GM12892 (cell line): Measurements from ENCODE around the gene TFF2.

Source experiments
- POLR2A ChIP-seq: IDR thresholded peaks from 2 replicates; pipeline ENCODE4 v1.6.1; 2011; ENCODE audit warnings: low read depth, low read length, control low read depth
- POLR2AphosphoS5 ChIP-seq: IDR thresholded peaks from 2 replicates; pipeline ENCODE4 v1.6.1; 2011; ENCODE audit warnings: low read depth, low read length, control low read depth

GRCh38 chr21:42309753-42310213 lies 41.0 kb downstream of the TFF2 start:
- TF ChIP-seq POLR2A, result no peak
- TF ChIP-seq POLR2AphosphoS5, result no peak
